ENCODE measurements around the gene BMERB1. TPM values are rescaled to one million over a fixed set of nuclear protein-coding genes. Genes with fewer than 3 reads are reported as not detected.
"Not testable (repeated sequence)": the region's sequence is repeated elsewhere in the genome, so short reads cannot be mapped to it uniquely, and the experiment has no call there.

The BMERB1 gene
- total RNA-seq, 4 donors from 2014 or later: 75.6 to 103 (median 92.9) TPM

DNA sequence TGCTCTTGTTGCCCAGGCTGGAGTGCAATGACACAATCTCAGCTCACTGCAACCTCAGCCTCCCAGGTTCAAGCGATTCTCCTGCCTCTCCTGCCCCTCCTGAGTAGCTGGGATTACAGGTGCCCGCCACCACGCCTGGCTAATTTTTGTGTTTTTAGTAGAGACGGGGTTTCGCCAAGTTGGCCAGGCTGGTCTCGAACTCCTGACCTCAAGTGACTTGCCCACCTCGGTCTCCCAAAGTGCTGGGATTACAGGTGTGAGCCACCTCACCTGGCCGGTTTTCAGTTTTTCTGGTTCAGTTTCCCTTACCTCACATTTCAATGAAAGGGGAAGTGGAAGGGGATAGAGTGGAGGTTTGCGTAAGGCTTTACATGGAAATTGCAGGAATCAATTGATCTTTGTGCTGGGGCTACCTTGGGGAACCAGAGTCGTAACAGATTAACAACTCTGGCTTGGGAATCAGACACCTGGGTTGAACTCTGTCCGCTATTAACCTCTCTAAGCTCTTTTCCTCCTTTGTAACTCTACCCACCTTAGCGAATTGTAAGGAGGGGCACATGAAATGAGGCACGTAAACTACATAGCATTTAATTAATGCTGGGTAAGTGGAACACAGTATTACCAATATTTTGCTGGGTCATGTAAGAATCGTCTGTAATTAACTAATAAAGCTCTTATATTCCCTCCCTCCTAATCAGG, 35.6 kb upstream of the BMERB1 start:
- Histone ChIP-seq H3K27me3 (no peaks in the 10 kb centered on the region), H3K27ac (replicated peaks in 1 of 4) (no peak overlapping the region), H3K4me1 (peaks cover 0 to 17% (median 14%) of the 10 kb centered on the region in 4 donors), H3K36me3 (peaks cover 0 to 22% (median 0%) of the 10 kb centered on the region in 4 donors), H3K4me3 (no peak overlapping the region), H3K9me3 (no peaks in the 10 kb centered on the region)
- no peak for DNase-seq (ENCODE audit: extremely low spot score)
- intact Hi-C loops (cut with DNase I): no loop called here
- TF ChIP-seq POLR2A (IDR thresholded peaks at IDR 0.05; ENCODE audit: low read depth) (no peak), EP300 (IDR thresholded peaks at IDR 0.05) (no peak)
- 85% methylated on average over 14 of the region's 14 CpGs for WGBS

DNA sequence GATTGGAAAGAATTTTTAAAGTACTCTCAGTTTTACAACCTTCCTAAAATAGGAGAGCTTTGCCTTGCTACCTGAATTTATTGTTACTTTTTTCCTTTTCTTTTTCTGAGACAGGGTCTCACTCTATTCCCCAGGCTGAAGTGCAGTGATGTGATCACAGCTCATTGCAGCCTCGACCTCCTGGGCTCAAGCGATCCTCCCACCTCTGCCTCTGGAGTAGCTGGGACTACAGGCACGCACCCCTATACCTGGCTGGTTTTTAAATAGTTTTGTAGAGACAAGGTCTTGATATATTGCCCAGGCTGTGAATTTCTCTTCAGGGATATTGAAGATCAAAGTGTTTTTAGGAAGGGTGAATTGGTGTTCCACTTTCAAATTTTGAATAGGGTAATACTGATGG, 35.1 kb upstream of the BMERB1 start:
- Histone ChIP-seq H3K4me1 (peaks cover 0 to 19% (median 16%) of the 10 kb centered on the region in 4 donors), H3K27me3 (no peaks in the 10 kb centered on the region), H3K27ac (replicated peaks in 1 of 4) (no peak overlapping the region), H3K4me3 (no peak overlapping the region), H3K36me3 (peaks cover 0 to 26% (median 0%) of the 10 kb centered on the region in 4 donors), H3K9me3 (no peaks in the 10 kb centered on the region)
- intact Hi-C loops (cut with DNase I): no loop called here
- DNase-seq (ENCODE audit: extremely low spot score): no peak
- TF ChIP-seq, protein P1, sequence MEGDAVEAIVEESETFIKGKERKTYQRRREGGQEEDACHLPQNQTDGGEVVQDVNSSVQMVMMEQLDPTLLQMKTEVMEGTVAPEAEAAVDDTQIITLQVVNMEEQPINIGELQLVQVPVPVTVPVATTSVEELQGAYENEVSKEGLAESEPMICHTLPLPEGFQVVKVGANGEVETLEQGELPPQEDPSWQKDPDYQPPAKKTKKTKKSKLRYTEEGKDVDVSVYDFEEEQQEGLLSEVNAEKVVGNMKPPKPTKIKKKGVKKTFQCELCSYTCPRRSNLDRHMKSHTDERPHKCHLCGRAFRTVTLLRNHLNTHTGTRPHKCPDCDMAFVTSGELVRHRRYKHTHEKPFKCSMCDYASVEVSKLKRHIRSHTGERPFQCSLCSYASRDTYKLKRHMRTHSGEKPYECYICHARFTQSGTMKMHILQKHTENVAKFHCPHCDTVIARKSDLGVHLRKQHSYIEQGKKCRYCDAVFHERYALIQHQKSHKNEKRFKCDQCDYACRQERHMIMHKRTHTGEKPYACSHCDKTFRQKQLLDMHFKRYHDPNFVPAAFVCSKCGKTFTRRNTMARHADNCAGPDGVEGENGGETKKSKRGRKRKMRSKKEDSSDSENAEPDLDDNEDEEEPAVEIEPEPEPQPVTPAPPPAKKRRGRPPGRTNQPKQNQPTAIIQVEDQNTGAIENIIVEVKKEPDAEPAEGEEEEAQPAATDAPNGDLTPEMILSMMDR (IDR thresholded peaks at IDR 0.05): no peak
- TF ChIP-seq POLR2A (IDR thresholded peaks at IDR 0.05; ENCODE audit: low read depth) (no peak), POLR2AphosphoS5 (IDR thresholded peaks at IDR 0.05) (no peak), EP300 (IDR thresholded peaks at IDR 0.05) (no peak)
- 97% methylated on average over 3 of the region's 3 CpGs for WGBS

DNA sequence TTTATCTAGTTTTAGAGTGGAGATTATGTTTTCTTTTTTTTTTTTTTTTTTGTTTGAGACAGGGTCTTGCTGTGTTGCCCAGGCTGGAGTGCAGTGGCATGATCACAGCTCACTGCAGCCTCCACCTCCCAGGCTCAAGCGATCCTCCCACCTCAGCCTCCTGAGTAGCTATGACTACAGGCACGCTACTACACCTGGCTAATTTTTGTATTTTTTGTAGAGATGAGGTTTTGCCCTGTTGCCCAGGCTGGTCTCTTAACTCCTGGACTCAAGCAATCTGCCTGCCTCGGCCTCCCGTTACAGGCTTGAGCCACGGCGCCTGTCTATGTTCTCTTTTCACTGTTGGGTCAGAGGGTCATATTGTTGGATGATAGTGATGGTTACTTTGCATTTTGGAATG, 34.1 kb upstream of the BMERB1 start:
- H3K4me3 ChIP-seq; H3K27me3 ChIP-seq; DNase-seq (ENCODE audit: extremely low spot score); intact Hi-C loops (cut with DNase I); H3K27ac ChIP-seq (replicated peaks in 1 of 4); H3K9me3 ChIP-seq: not testable (repeated sequence)
- 80% methylated on average over 6 of the region's 6 CpGs for WGBS
- peaks cover 0 to 26% (median 0%) of the 10 kb centered on the region in 4 donors for H3K36me3 ChIP-seq
- H3K4me1 ChIP-seq: peaks cover 0 to 20% (median 16%) of the 10 kb centered on the region in 4 donors

DNA sequence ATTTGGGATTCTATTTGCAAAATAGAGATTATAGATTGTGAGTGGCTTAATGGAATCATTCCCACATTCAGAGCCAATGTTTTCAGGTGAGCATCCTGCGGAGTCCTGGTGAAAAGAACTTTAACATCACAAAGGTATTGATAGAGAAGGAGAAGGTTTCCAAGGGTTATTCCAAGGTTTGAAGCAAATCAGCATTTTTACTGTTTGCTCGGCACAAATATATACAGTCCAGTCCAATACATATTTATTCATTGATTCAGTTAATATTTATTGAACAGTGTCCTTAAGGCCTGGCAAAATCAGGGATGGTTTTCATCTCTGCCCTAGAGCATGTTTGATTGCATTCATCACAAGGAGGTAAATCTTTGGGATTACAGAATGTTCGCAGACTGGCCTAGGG, 32.4 kb upstream of the BMERB1 start:
- H3K4me1 ChIP-seq: peaks cover 0 to 14% (median 3%) of the 10 kb centered on the region in 4 donors
- H3K27me3 ChIP-seq: no peaks in the 10 kb centered on the region
- 97% methylated on average over 3 of the region's 3 CpGs for WGBS
- H3K27ac ChIP-seq (replicated peaks in 1 of 4): no peak overlapping the region
- no peak for DNase-seq (ENCODE audit: extremely low spot score)
- H3K4me3 ChIP-seq: no peak overlapping the region
- intact Hi-C loops (cut with DNase I): no loop called here
- peaks cover 0 to 26% (median 0%) of the 10 kb centered on the region in 4 donors for H3K36me3 ChIP-seq
- no peaks in the 10 kb centered on the region for H3K9me3 ChIP-seq
- no peak for TF ChIP-seq EP300 (IDR thresholded peaks at IDR 0.05)
- TF ChIP-seq, protein P1 (IDR thresholded peaks at IDR 0.05): no peak
- TF ChIP-seq POLR2AphosphoS5 (IDR thresholded peaks at IDR 0.05): no peak
- TF ChIP-seq POLR2A (IDR thresholded peaks at IDR 0.05; ENCODE audit: low read depth): no peak

DNA sequence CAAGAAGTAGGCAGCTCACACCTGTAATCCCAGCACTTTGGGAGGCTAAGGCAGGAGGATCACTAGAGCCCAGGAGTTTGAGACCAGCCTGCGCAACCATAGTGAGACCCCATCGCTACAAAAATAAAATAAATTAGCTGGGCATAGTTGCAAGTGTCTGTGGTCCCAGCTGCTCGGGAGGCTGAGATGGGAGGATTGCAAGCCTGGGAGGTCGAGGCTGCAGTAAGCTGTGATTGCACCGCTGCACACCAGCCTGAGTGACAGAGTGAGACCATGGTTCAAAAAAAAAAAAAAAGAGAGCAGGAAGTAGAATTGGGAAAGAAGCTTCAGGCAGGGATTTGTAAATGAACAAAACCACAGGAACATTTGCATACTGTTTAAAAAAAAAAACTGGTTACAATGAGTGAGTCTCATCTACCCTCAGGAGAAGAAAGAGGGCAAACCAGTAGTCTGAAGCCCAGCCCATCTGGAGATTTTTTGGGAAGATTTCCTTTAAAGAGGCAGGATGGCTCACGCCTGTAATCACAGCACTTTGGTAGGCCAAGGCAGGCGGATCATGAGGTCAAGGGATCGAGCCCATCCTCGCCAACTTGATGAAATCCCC, 30.9 kb upstream of the BMERB1 start:
- intact Hi-C loops (cut with DNase I): no loop called here
- TF ChIP-seq POLR2A (IDR thresholded peaks at IDR 0.05; ENCODE audit: low read depth) (no peak), EP300 (IDR thresholded peaks at IDR 0.05) (no peak), POLR2AphosphoS5 (IDR thresholded peaks at IDR 0.05) (no peak)
- TF ChIP-seq, protein P1 (IDR thresholded peaks at IDR 0.05): no peak
- H3K36me3 ChIP-seq: peaks cover 0 to 29% (median 0%) of the 10 kb centered on the region in 4 donors
- no peak overlapping the region for H3K4me3 ChIP-seq
- 92% methylated on average over 9 of the region's 9 CpGs for WGBS
- H3K27me3 ChIP-seq: no peaks in the 10 kb centered on the region
- DNase-seq (ENCODE audit: extremely low spot score): no peak
- peaks cover 0 to 14% (median 3%) of the 10 kb centered on the region in 4 donors for H3K4me1 ChIP-seq
- H3K27ac ChIP-seq (replicated peaks in 1 of 4): no peak overlapping the region
- H3K9me3 ChIP-seq: no peaks in the 10 kb centered on the region

DNA sequence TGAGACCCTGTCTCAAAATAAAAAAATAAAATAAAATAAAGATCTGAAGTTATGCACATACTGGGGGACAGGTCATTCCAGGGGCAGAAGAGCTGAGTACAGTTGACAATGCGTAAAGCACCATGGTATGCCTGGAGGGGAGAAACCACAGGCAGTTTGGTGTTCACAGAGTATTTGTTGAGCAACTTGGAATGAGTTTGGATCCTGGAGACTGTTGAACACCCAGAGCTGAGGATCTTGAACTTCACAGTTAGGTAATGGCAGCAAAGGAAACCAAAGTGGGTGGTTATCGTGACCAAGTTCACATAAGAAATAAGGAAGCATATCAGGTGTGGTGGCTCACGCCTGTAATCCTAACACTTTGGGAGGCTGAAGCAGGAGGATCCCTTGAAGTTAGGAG, 30.3 kb upstream of the BMERB1 start:
- peaks cover 0 to 29% (median 0%) of the 10 kb centered on the region in 4 donors for H3K36me3 ChIP-seq
- 88% methylated on average over 3 of the region's 3 CpGs for WGBS
- H3K9me3 ChIP-seq; H3K4me3 ChIP-seq; DNase-seq (ENCODE audit: extremely low spot score); intact Hi-C loops (cut with DNase I); H3K27me3 ChIP-seq: not testable (repeated sequence)
- H3K27ac ChIP-seq (replicated peaks in 1 of 4): peak overlapping the region in 2 of 4 donors; percentile 13 to 63
- peaks cover 0 to 14% (median 3%) of the 10 kb centered on the region in 4 donors for H3K4me1 ChIP-seq
